ENCODE results near the gene CORO2B. TPM values are rescaled to one million over a fixed set of nuclear protein-coding genes. Genes with fewer than 3 reads are reported as not detected.

The CORO2B gene
- total and polyA plus RNA-seq, 4 donors = 2.4 to 12.5 (median 4.3) TPM

GRCh38 chr15:68775671-68776476, 197.1 kb downstream of the CORO2B start:
- DNase-seq (peak; percentile 84 to 94 (median 90)), ATAC-seq (ENCODE audit: insufficient read depth, low FRiP score) (no peak)
- 71 to 74% methylated on average over 8 of the region's 8 CpGs for WGBS, 2 donors
- Histone ChIP-seq H3K27me3 (ENCODE audit: control insufficient read depth in 3 of 3, insufficient read depth in 3 of 3, low read length in 2 of 3) (no peaks in the 10 kb centered on the region), H3K4me1 (ENCODE audit: control insufficient read depth in 5 of 5, insufficient read depth in 5 of 5, low read length in 5 of 5) (peaks cover 0 to 28% (median 8%) of the 10 kb centered on the region in 5 donors), H3K9ac (ENCODE audit: insufficient read depth in 1 of 2, low read length in 2 of 2) (peak overlapping the region in 1 of 2 donors; percentile 34), H3K9me3 (ENCODE audit: control insufficient read depth in 4 of 4, insufficient read depth in 3 of 4, low read length in 3 of 4) (peaks cover 0 to 2% (median 0%) of the 10 kb centered on the region in 4 donors), H3K27ac (ENCODE audit: low read depth in 1 of 2, low read length in 1 of 2) (peak overlapping the region in 1 of 2 donors; percentile 30), H3K4me3 (no peak overlapping the region), H3K36me3 (ENCODE audit: control insufficient read depth in 4 of 4, insufficient read depth in 4 of 4, low read length in 4 of 4) (peaks cover 0 to 21% (median 17%) of the 10 kb centered on the region in 4 donors)
- no peak for TF ChIP-seq CTCF (IDR thresholded peaks at IDR 0.05; ENCODE audit: control extremely low read depth, extremely low read depth)

GRCh38 chr15:68776477-68777270, 197.9 kb downstream of the CORO2B start:
- DNase-seq (no peak), ATAC-seq (ENCODE audit: insufficient read depth, low FRiP score) (no peak)
- TF ChIP-seq CTCF (IDR thresholded peaks at IDR 0.05; ENCODE audit: control extremely low read depth, extremely low read depth) = no peak

More at GRCh38 chr15:68776477-68777270, 197.9 kb downstream of the CORO2B start:
- Histone ChIP-seq H3K27me3 (ENCODE audit: control insufficient read depth in 3 of 3, insufficient read depth in 3 of 3, low read length in 2 of 3) (no peaks in the 10 kb centered on the region), H3K9me3 (ENCODE audit: control insufficient read depth in 4 of 4, insufficient read depth in 3 of 4, low read length in 3 of 4) (peaks cover 0 to 2% (median 0%) of the 10 kb centered on the region in 4 donors), H3K4me3 (no peak overlapping the region), H3K27ac (ENCODE audit: low read depth in 1 of 2, low read length in 1 of 2) (peak overlapping the region in 1 of 2 donors; percentile 7), H3K9ac (ENCODE audit: insufficient read depth in 1 of 2, low read length in 2 of 2) (no peak overlapping the region), H3K4me1 (ENCODE audit: control insufficient read depth in 5 of 5, insufficient read depth in 5 of 5, low read length in 5 of 5) (peaks cover 0 to 28% (median 8%) of the 10 kb centered on the region in 5 donors), H3K36me3 (ENCODE audit: control insufficient read depth in 4 of 4, insufficient read depth in 4 of 4, low read length in 4 of 4) (peaks cover 0 to 24% (median 19%) of the 10 kb centered on the region in 4 donors)
- 64 to 83% methylated on average over 10 of the region's 10 CpGs for WGBS, 2 donors

Other genes starting within 250 kb of the CORO2B start
- gene ITGA11, start 146.8 kb upstream of the CORO2B start, total RNA-seq = 1 to 10 TPM; 1.7 to 1.8 TPM
- gene ITGA11, start 146.8 kb upstream of the CORO2B start, polyA plus RNA-seq = under 1 TPM; 0.35 to 0.39 TPM
- gene ANP32A, start 241.9 kb downstream of the CORO2B start, total RNA-seq = 100 to 1,000 TPM; 105 to 197 TPM
- gene ANP32A, start 241.9 kb downstream of the CORO2B start, polyA plus RNA-seq = 100 to 1,000 TPM; 109 to 117 TPM